GM12872 (cell line): ENCODE measurements around the gene FCRLB.

Experiments
- CTCF ChIP-seq: IDR thresholded peaks from 3 replicates; pipeline ENCODE4 v1.5.1; 2011; ENCODE audit warnings: low read depth, mild to moderate bottlenecking, low read length, moderate library complexity; ENCODE audit not compliant: insufficient read depth

The FCRLB gene

GRCh38 chr1:161735837-161736236 lies 14.5 kb downstream of the FCRLB start:
- no peak for TF ChIP-seq CTCF

- TF ChIP-seq CTCF, result no peak
These were observed 15.1 kb downstream of the FCRLB start for GRCh38 chr1:161736335-161736969.

- no peak for TF ChIP-seq CTCF
These were observed 16.3 kb downstream of the FCRLB start for GRCh38 chr1:161737625-161738024.

GRCh38 chr1:161738627-161739287 lies 17.4 kb downstream of the FCRLB start:
- peak; percentile 64; the same call in 2 of the 3 replicates for TF ChIP-seq CTCF

- TF ChIP-seq CTCF, result no peak
These were observed 18.7 kb downstream of the FCRLB start for GRCh38 chr1:161739865-161740566.

GRCh38 chr1:161740921-161741320 lies 19.6 kb downstream of the FCRLB start:
- TF ChIP-seq CTCF, result no peak

GRCh38 chr1:161743231-161743630 lies 21.9 kb downstream of the FCRLB start:
- no peak for TF ChIP-seq CTCF
